Neural progenitor cell (in vitro differentiated cells): ENCODE results near the gene NOTCH3. TPM values are rescaled to one million over a fixed set of nuclear protein-coding genes. Genes with fewer than 3 reads are reported as not detected.

Experiments
- DNase-seq: peaks from one replicate; pipeline ENCODE4 v3.0.0-alpha.2; 2016; ENCODE audit warnings: low spot score
- H2AFZ ChIP-seq: fragments of 200-600 bp; sonication (generic); replicated peaks from 2 replicates; pipeline ENCODE4 v1.6.1; 2016; ENCODE audit warnings: antibody characterized with exemption
- H3F3A ChIP-seq: fragments of 200-600 bp; sonication (generic); 2 replicates; pipeline ENCODE4 v1.6.1; 2016; ENCODE audit warnings: antibody characterized with exemption, low read depth
- H3K27ac ChIP-seq: fragments of 200-600 bp; sonication (generic); 2 replicates; pipeline ENCODE4 v1.5.1; 2016; ENCODE audit warnings: mild to moderate bottlenecking
- H3K27me3 ChIP-seq: fragments of 200-600 bp; sonication (generic); 2 replicates; pipeline ENCODE4 v1.6.1; 2016; ENCODE audit warnings: mild to moderate bottlenecking, moderate library complexity
- H3K36me3 ChIP-seq: fragments of 200-600 bp; sonication (generic); 2 replicates; pipeline ENCODE4 v1.5.1; 2016
- H3K4me1 ChIP-seq: fragments of 200-600 bp; sonication (generic); 2 replicates; pipeline ENCODE4 v1.6.1; 2016; ENCODE audit warnings: mixed run types
- H3K4me2 ChIP-seq: fragments of 200-600 bp; sonication (generic); 2 replicates; pipeline ENCODE4 v1.6.1; 2016
- H3K4me3 ChIP-seq: fragments of 200-600 bp; sonication (generic); 2 replicates; pipeline ENCODE4 v1.5.1; 2016
- H3K79me2 ChIP-seq: fragments of 200-600 bp; sonication (generic); 2 replicates; pipeline ENCODE4 v1.6.1; 2016; ENCODE audit warnings: low read depth
- H3K9ac ChIP-seq: fragments of 200-600 bp; sonication (generic); 2 replicates; pipeline ENCODE4 v1.6.1; 2016
- H3K9me3 ChIP-seq: fragments of 200-600 bp; sonication (generic); 2 replicates; pipeline ENCODE4 v1.5.1; 2016; ENCODE audit warnings: low read depth
- H4K20me1 ChIP-seq: fragments of 200-600 bp; sonication (generic); 2 replicates; pipeline ENCODE4 v1.6.1; 2016; ENCODE audit warnings: low read depth
- H3K27ac Mint-ChIP-seq: 3 replicates; pipeline ENCODE4 v1.8.0; 2021; ENCODE audit warnings: mixed read lengths
- H3K27me3 Mint-ChIP-seq: 2 replicates; pipeline ENCODE4 v1.8.0; 2022; ENCODE audit warnings: low read depth, mild to moderate bottlenecking, inconsistent platforms, moderate library complexity, mixed read lengths; ENCODE audit not compliant: insufficient read depth
- H3K36me3 Mint-ChIP-seq: 3 replicates; pipeline ENCODE4 v1.8.0; 2021; ENCODE audit warnings: mixed read lengths
- H3K4me1 Mint-ChIP-seq: 3 replicates; pipeline ENCODE4 v1.8.0; 2021; ENCODE audit warnings: mixed read lengths
- H3K4me3 Mint-ChIP-seq: 3 replicates; pipeline ENCODE4 v1.8.0; 2021; ENCODE audit warnings: mild to moderate bottlenecking, moderate library complexity, mixed read lengths
- H3K9me3 Mint-ChIP-seq: 3 replicates; pipeline ENCODE4 v1.8.0; 2020; ENCODE audit warnings: mixed read lengths
- CTCF ChIP-seq: fragments of 200-600 bp; sonication (generic); IDR thresholded peaks from 2 replicates; pipeline ENCODE4 v1.5.1; 2017; ENCODE audit warnings: antibody characterized with exemption, mild to moderate bottlenecking
- EZH2 ChIP-seq: fragments of 200-600 bp; sonication (generic); IDR thresholded peaks from 2 replicates; pipeline ENCODE4 v1.6.1; 2017; ENCODE audit warnings: antibody characterized with exemption, mild to moderate bottlenecking, moderate library complexity
- EZH2phosphoT487 ChIP-seq: fragments of 200-600 bp; sonication (generic); IDR thresholded peaks from 2 replicates; pipeline ENCODE4 v1.6.1; 2017; ENCODE audit warnings: antibody characterized with exemption
- total RNA-seq: library from RNA; depleted of rRNA; stranded (reverse); fragments of >200 nt; gene quantifications from 2 replicates; pipeline ENCODE4 v1.2.3, GENCODE V29; 2015; ENCODE audit warnings: low replicate concordance

Gene NOTCH3
- total RNA-seq, 1 donor from 2014 or later, result 17.1 TPM

GRCh38 chr19:15227261-15227660, 26.5 kb upstream of the NOTCH3 start:
- H3K4me3 Mint-ChIP-seq, result no peak overlapping the region
- no peaks in the 10 kb centered on the region for H3K4me1 ChIP-seq
- DNase-seq, result no peak
- no peak overlapping the region for H3K4me3 ChIP-seq
- H3F3A ChIP-seq, result peaks cover 21% of the 10 kb centered on the region
- peaks cover 26% of the 10 kb centered on the region for H3K4me1 Mint-ChIP-seq
- H3K9me3 ChIP-seq, result no peaks in the 10 kb centered on the region
- H3K9me3 Mint-ChIP-seq, result peaks cover 2% of the 10 kb centered on the region
- H3K9ac ChIP-seq, result no peak overlapping the region
- H3K27ac Mint-ChIP-seq, result peak overlapping the region; percentile 3
- peaks cover 15% of the 10 kb centered on the region for H3K27me3 Mint-ChIP-seq
- no peak overlapping the region for H3K4me2 ChIP-seq
- H3K36me3 ChIP-seq, result no peaks in the 10 kb centered on the region
- TF ChIP-seq EZH2 (no peak), CTCF (no peak)
- H3K27me3 ChIP-seq, result peaks cover 11% of the 10 kb centered on the region
- H4K20me1 ChIP-seq, result peaks cover 8% of the 10 kb centered on the region
- no peak overlapping the region for H2AFZ ChIP-seq
- no peaks in the 10 kb centered on the region for H3K79me2 ChIP-seq
- no peaks in the 10 kb centered on the region for H3K36me3 Mint-ChIP-seq
- H3K27ac ChIP-seq, result no peak overlapping the region

DNA sequence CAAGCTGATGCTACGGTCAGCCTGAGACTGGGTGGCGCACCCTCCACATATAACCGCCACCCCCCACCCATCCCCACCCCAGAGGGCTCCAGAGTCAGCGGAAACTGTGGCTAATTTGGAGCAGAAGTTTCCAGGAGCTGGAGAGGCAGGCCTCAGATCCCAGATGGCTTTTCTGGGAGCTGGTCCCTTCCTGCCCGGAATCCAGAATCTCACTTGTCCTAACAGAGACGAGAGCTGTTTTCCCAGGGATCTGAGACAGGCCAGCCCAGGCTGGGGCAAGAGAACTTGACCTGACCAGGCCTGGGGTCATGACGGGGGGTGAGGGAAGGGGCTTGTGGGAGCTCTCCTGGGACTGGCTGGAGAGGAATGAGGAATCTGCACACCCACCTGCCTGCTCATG, 25.0 kb upstream of the NOTCH3 start:
- H3K4me3 Mint-ChIP-seq, result no peak overlapping the region
- H3K36me3 Mint-ChIP-seq, result no peaks in the 10 kb centered on the region
- no peak overlapping the region for H2AFZ ChIP-seq
- peaks cover 2% of the 10 kb centered on the region for H3K9me3 Mint-ChIP-seq
- no peak overlapping the region for H3K9ac ChIP-seq
- H3K27ac Mint-ChIP-seq, result peak overlapping the region; percentile 50
- H3K4me3 ChIP-seq, result no peak overlapping the region
- H3K4me1 ChIP-seq, result no peaks in the 10 kb centered on the region
- H3K27ac ChIP-seq, result no peak overlapping the region
- peaks cover under 1% of the 10 kb centered on the region for H4K20me1 ChIP-seq
- H3K9me3 ChIP-seq, result no peaks in the 10 kb centered on the region
- no peaks in the 10 kb centered on the region for H3K36me3 ChIP-seq
- peaks cover 12% of the 10 kb centered on the region for H3F3A ChIP-seq
- peaks cover 31% of the 10 kb centered on the region for H3K4me1 Mint-ChIP-seq
- TF ChIP-seq CTCF (no peak), EZH2 (no peak), EZH2phosphoT487 (no peak)
- H3K4me2 ChIP-seq, result no peak overlapping the region
- no peaks in the 10 kb centered on the region for H3K79me2 ChIP-seq
- H3K27me3 Mint-ChIP-seq, result peaks cover 9% of the 10 kb centered on the region
- no peak for DNase-seq
- no peaks in the 10 kb centered on the region for H3K27me3 ChIP-seq

DNA sequence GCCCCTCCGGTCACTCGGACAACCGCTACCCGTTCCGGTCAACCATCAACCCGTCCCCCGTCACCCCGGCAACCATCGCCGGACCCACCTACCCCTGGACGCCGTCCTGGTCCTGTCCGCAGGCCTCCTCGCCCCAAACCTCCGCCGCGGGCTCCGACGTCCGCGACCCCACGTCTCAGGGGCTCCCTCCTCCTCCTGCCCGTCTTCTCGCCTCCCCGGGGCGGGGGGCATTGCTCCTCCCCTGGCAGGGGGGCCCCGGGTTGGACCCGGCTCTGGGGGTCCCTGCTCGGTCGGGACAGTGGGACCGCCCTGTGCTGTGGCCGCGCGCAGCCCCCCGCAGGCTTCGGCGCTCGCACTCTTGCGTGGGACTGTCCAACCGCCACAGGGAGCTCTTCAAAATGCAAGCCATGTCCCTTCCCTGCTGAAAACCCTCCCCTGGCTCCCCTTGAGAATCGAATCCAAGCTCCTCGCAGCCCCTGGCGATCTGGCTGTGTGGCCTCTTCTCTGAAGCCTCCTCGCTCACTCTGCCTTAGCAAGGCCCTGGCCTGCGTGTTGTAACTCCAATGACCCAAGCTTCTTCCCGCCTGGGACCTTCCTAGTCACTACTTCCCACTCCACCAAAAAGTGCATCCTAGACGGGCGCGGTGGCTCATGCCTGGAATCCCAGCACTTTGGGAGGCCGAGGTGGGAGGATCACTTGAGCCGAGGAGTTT, 23.0 kb upstream of the NOTCH3 start:
- no peaks in the 10 kb centered on the region for H3K4me1 ChIP-seq
- H3K4me3 ChIP-seq, result peak overlapping the region; percentile 56
- no peaks in the 10 kb centered on the region for H3K27me3 ChIP-seq
- no peaks in the 10 kb centered on the region for H3K36me3 Mint-ChIP-seq
- H2AFZ ChIP-seq, result peak overlapping the region; percentile 46
- H3K27ac Mint-ChIP-seq, result peak overlapping the region; percentile 99
- DNase-seq, result peak; percentile 56
- H3K4me2 ChIP-seq, result peak overlapping the region; percentile 75
- TF ChIP-seq CTCF, result no peak
- no peak for TF ChIP-seq EZH2
- TF ChIP-seq EZH2phosphoT487, result no peak
- H4K20me1 ChIP-seq, result no peaks in the 10 kb centered on the region
- H3K4me1 Mint-ChIP-seq, result peaks cover 35% of the 10 kb centered on the region
- H3K27ac ChIP-seq, result no peak overlapping the region
- no peaks in the 10 kb centered on the region for H3K36me3 ChIP-seq
- H3K79me2 ChIP-seq, result no peaks in the 10 kb centered on the region
- H3K9me3 Mint-ChIP-seq, result peaks cover 2% of the 10 kb centered on the region
- H3K9ac ChIP-seq, result no peak overlapping the region
- H3F3A ChIP-seq, result peaks cover 12% of the 10 kb centered on the region
- H3K27me3 Mint-ChIP-seq, result peaks cover 9% of the 10 kb centered on the region
- peak overlapping the region; percentile 85 for H3K4me3 Mint-ChIP-seq
- H3K9me3 ChIP-seq, result no peaks in the 10 kb centered on the region
